H1 (cell line): ENCODE data around the gene DNM2. TPM values are rescaled to one million over a fixed set of nuclear protein-coding genes. Genes with fewer than 3 reads are reported as not detected.

Source experiments
- CTCF ChIA-PET: fragments of 300-600 bp; sonication (Branson Sonifier 250); formaldehyde crosslinking; loops from one replicate; lab custom pipeline; 2021; ENCODE audit not compliant: partially characterized antibody; lab: Charles Lee
- POLR2A ChIA-PET: fragments of 300-600 bp; sonication (Branson Sonifier 250); formaldehyde crosslinking; loops from one replicate; lab custom pipeline; 2021; ENCODE audit warnings: inconsistent platforms; ENCODE audit not compliant: partially characterized antibody; lab: Charles Lee
- DNase-seq, 2 experiments: peaks; one replicate each; pipeline versions ENCODE4 v3.0.0 to v3.0.0-alpha.2; 2010 to 2022; ENCODE audit warnings: low spot score in 2 of 2, low read depth in 1 of 2, mixed read lengths in 1 of 2
- FAIRE-seq: peaks from 2 replicates; lab custom pipeline; 2011; peaks lifted over from hg19 to GRCh38; lab: Jason Lieb, UNC
- H2AFZ ChIP-seq: 2 replicates; pipeline ENCODE4 v1.8.1; 2012; ENCODE audit warnings: low read length, inconsistent platforms
- H2AK5ac ChIP-seq: 2 replicates; pipeline ENCODE4 v1.6.1; 2013; ENCODE audit warnings: low read depth, low read length
- H2BK120ac ChIP-seq: replicated peaks from 2 replicates; pipeline ENCODE3; 2013; ENCODE audit warnings: low read depth, low read length, inconsistent platforms
- H2BK12ac ChIP-seq: 2 replicates; pipeline ENCODE4 v1.6.1; 2013; ENCODE audit warnings: low read depth, low read length
- H2BK15ac ChIP-seq: 2 replicates; pipeline ENCODE4 v1.6.1; 2013; ENCODE audit warnings: low read length
- H2BK20ac ChIP-seq: 2 replicates; pipeline ENCODE4 v1.6.1; 2013; ENCODE audit warnings: low read length
- H2BK5ac ChIP-seq: 2 replicates; pipeline ENCODE4 v1.6.1; 2013; ENCODE audit warnings: low read depth, low read length
- H3K14ac ChIP-seq: 2 replicates; pipeline ENCODE4 v1.6.1; 2013; ENCODE audit warnings: inconsistent platforms; ENCODE audit not compliant: insufficient read length
- H3K18ac ChIP-seq: 2 replicates; pipeline ENCODE4 v1.6.1; 2013; ENCODE audit warnings: low read length; ENCODE audit errors: extremely low read depth
- H3K23ac ChIP-seq: 2 replicates; pipeline ENCODE4 v1.6.1; 2013; ENCODE audit warnings: inconsistent platforms; ENCODE audit not compliant: insufficient read length
- H3K23me2 ChIP-seq: 2 replicates; pipeline ENCODE4 v1.6.1; 2013; ENCODE audit warnings: low read depth, low read length
- H3K27ac ChIP-seq: 2 replicates; pipeline ENCODE4 v1.6.1; 2011; ENCODE audit warnings: low read depth, low read length, inconsistent platforms
- H3K27me3 ChIP-seq, 4 experiments: replicated peaks in 1 of 4; 1 replicate in 1 of 4; 2 replicates in 3 of 4; pipeline versions ENCODE4 v1.6.1 to v1.8.1; 2011 to 2013; ENCODE audit warnings: low read length in 3 of 4, mild to moderate bottlenecking in 3 of 4, inconsistent platforms in 2 of 4, mixed read lengths in 2 of 4, moderate library complexity in 1 of 4; ENCODE audit not compliant: control insufficient read depth in 3 of 4, insufficient read depth in 3 of 4; ENCODE audit errors: extremely low read depth in 1 of 4
- H3K36me3 ChIP-seq, 4 experiments: 2 replicates each; pipeline versions ENCODE4 v1.6.1 to v1.8.1; 2011 to 2013; ENCODE audit warnings: mild to moderate bottlenecking in 4 of 4, low read length in 3 of 4, moderate library complexity in 2 of 4, control low read depth in 1 of 4, inconsistent platforms in 1 of 4; ENCODE audit not compliant: insufficient read depth in 4 of 4, control insufficient read depth in 2 of 4
- H3K4ac ChIP-seq: replicated peaks from 2 replicates; pipeline ENCODE3; 2013; ENCODE audit warnings: low read length, low read depth, mixed read lengths, inconsistent platforms; ENCODE audit not compliant: insufficient read length
- H3K4me1 ChIP-seq, 4 experiments: replicated peaks in 1 of 4; 1 replicate in 1 of 4; 2 replicates in 3 of 4; pipeline versions ENCODE4 v1.6.1 to v1.8.1; 2011 to 2013; ENCODE audit warnings: low read length in 3 of 4, inconsistent platforms in 2 of 4, mixed read lengths in 1 of 4; ENCODE audit not compliant: insufficient read depth in 4 of 4, control insufficient read depth in 3 of 4
- H3K4me2 ChIP-seq, 2 experiments: 2 replicates each; pipeline versions ENCODE4 v1.6.1 to v1.8.1; 2011 to 2013; ENCODE audit warnings: low read depth in 2 of 2, low read length in 2 of 2, control low read depth in 1 of 2, inconsistent platforms in 1 of 2, mild to moderate bottlenecking in 1 of 2; ENCODE audit not compliant: insufficient read depth in 1 of 2
- H3K4me3 ChIP-seq, 4 experiments: fragments of 200-600, 300-600 bp in 1 of 4; sonication (generic), shearing (Covaris generic), sonication (Bioruptor Twin) in 1 of 4; 2 replicates each; pipeline versions ENCODE4 v1.5.1 to v1.8.1; 2011 to 2016; ENCODE audit warnings: low read length in 4 of 4, low read depth in 3 of 4, control low read depth in 2 of 4, inconsistent platforms in 2 of 4, mild to moderate bottlenecking in 2 of 4, mixed read lengths in 1 of 4, moderate library complexity in 1 of 4; ENCODE audit not compliant: insufficient read depth in 2 of 4; ENCODE audit errors: extremely low read depth in 1 of 4
- H3K56ac ChIP-seq: replicated peaks from 2 replicates; pipeline ENCODE3; 2013; ENCODE audit warnings: low read depth, mild to moderate bottlenecking, mixed read lengths, low read length, inconsistent platforms; ENCODE audit not compliant: insufficient read length
- H3K79me1 ChIP-seq: 2 replicates; pipeline ENCODE4 v1.6.1; 2013; ENCODE audit warnings: low read depth, low read length, control low read depth
- H3K79me2 ChIP-seq, 2 experiments: 2 replicates each; pipeline versions ENCODE4 v1.6.1 to v1.8.1; 2012 to 2013; ENCODE audit warnings: low read length in 2 of 2, mild to moderate bottlenecking in 2 of 2, inconsistent platforms in 1 of 2; ENCODE audit not compliant: insufficient read depth in 2 of 2, control insufficient read depth in 1 of 2
- H3K9ac ChIP-seq, 4 experiments: replicated peaks in 1 of 4; 1 replicate in 1 of 4; 2 replicates in 3 of 4; pipeline versions ENCODE4 v1.6.1 to v1.8.1; 2011 to 2013; ENCODE audit warnings: low read depth in 3 of 4, low read length in 3 of 4, control low read depth in 2 of 4, mild to moderate bottlenecking in 2 of 4, moderate library complexity in 2 of 4, inconsistent platforms in 1 of 4; ENCODE audit errors: extremely low read depth in 1 of 4
- H3K9me3 ChIP-seq, 2 experiments: 2 replicates each; pipeline versions ENCODE4 v1.6.1 to v1.8.1; 2012 to 2013; ENCODE audit warnings: mild to moderate bottlenecking in 2 of 2, moderate library complexity in 2 of 2, control low read depth in 1 of 2, inconsistent platforms in 1 of 2, low read depth in 1 of 2, low read length in 1 of 2, mixed read lengths in 1 of 2; ENCODE audit not compliant: insufficient read depth in 2 of 2
- H4K20me1 ChIP-seq, 2 experiments: replicated peaks in 1 of 2; 2 replicates each; pipeline versions ENCODE3 to v1.8.1; 2011 to 2013; ENCODE audit warnings: inconsistent platforms in 2 of 2, low read length in 2 of 2, mild to moderate bottlenecking in 1 of 2; ENCODE audit not compliant: insufficient read depth in 2 of 2, control insufficient read depth in 1 of 2
- H4K5ac ChIP-seq: 2 replicates; pipeline ENCODE4 v1.6.1; 2013; ENCODE audit warnings: low read length, low read depth, mixed read lengths, inconsistent platforms; ENCODE audit not compliant: insufficient read length
- H4K8ac ChIP-seq: 2 replicates; pipeline ENCODE4 v1.8.0; 2013; ENCODE audit warnings: mild to moderate bottlenecking, moderate library complexity, low read length, inconsistent platforms; ENCODE audit not compliant: insufficient read depth; ENCODE audit errors: extremely low read depth
- H4K91ac ChIP-seq: replicated peaks from 2 replicates; pipeline ENCODE3; 2013; ENCODE audit warnings: low read length, mixed read lengths, inconsistent platforms; ENCODE audit not compliant: insufficient read length
- ASH2L ChIP-seq: fragments of 200-600, 300-600 bp; sonication (generic); IDR thresholded peaks from one replicate; pipeline ENCODE4 v1.7.1; 2017; ENCODE audit warnings: low read length
- ATF2 ChIP-seq: IDR thresholded peaks from 2 replicates; pipeline ENCODE4 v1.6.1; 2012; ENCODE audit warnings: low read length, inconsistent platforms
- CTBP2 ChIP-seq: IDR thresholded peaks from 2 replicates; pipeline ENCODE4 v1.7.0; 2011; ENCODE audit warnings: borderline replicate concordance, mild to moderate bottlenecking, moderate library complexity, mixed read lengths, low read length; ENCODE audit not compliant: insufficient read depth, insufficient read length
- E2F6 ChIP-seq: IDR thresholded peaks from 2 replicates; pipeline ENCODE4 v1.6.1; 2012; ENCODE audit warnings: inconsistent platforms
- GABPA ChIP-seq: IDR thresholded peaks from 2 replicates; pipeline ENCODE4 v1.6.1; 2011; ENCODE audit warnings: mild to moderate bottlenecking, low read length, moderate library complexity, borderline replicate concordance; ENCODE audit not compliant: insufficient read depth
- HDAC6 ChIP-seq: IDR thresholded peaks from one replicate; pipeline ENCODE4 v1.7.1; 2012; ENCODE audit warnings: low read depth, mild to moderate bottlenecking, inconsistent platforms, low read length, moderate library complexity
- PHF8 ChIP-seq: fragments of 200-600 bp; sonication (generic); conservative IDR thresholded peaks from 2 replicates; pipeline ENCODE4 v1.7.1; 2012; ENCODE audit warnings: low read depth, mild to moderate bottlenecking, inconsistent platforms, low read length, moderate library complexity
- SRF ChIP-seq: IDR thresholded peaks from 2 replicates; pipeline ENCODE4 v1.6.1; 2011; ENCODE audit warnings: mild to moderate bottlenecking, low read depth, low read length, moderate library complexity
- TAF7 ChIP-seq: optimal IDR thresholded peaks from 2 replicates; pipeline ENCODE3; 2011; ENCODE audit warnings: low read depth, mild to moderate bottlenecking, inconsistent platforms, low read length, moderate library complexity, borderline replicate concordance
- TEAD4 ChIP-seq: IDR thresholded peaks from 2 replicates; pipeline ENCODE4 v1.6.1; 2012; ENCODE audit warnings: low read depth, low read length, inconsistent platforms, mixed read lengths
- YY1 ChIP-seq: IDR thresholded peaks from 2 replicates; pipeline ENCODE4 v1.6.1; 2011; ENCODE audit warnings: low read depth, mild to moderate bottlenecking, low read length
- ZNF274 ChIP-seq: IDR thresholded peaks from 2 replicates; pipeline ENCODE4 v1.7.0; 2012; ENCODE audit warnings: low read length, borderline replicate concordance; ENCODE audit errors: extremely low read depth
- WGBS, 2 experiments: shearing (Covaris generic) in 1 of 2; methylation state at CpG; one replicate each; pipeline versions ENCODE4 v1.1.6 to v1.1.7; 2013 to 2015; ENCODE audit warnings: low lambda C conversion rate in 2 of 2, mixed read lengths in 2 of 2, inconsistent platforms in 1 of 2, low coverage in 1 of 2, missing lambda C conversion rate in 1 of 2; ENCODE audit not compliant: insufficient replicate concordance in 2 of 2, insufficient coverage in 1 of 2, insufficient read length in 1 of 2; ENCODE audit errors: extremely low coverage in 1 of 2, missing lambda C conversion rate in 1 of 2; 5-methylcytosine and 5-hydroxymethylcytosine counted together
- polyA plus RNA-seq, 7 experiments: library from polyadenylated mRNA; depleted of rRNA in 3 of 7; stranded (reverse) in 5 of 7; unstranded in 2 of 7; fragments of >200 nt in 5 of 7; fragments of 200-250 nt in 2 of 7; gene quantifications; 1 replicate in 5 of 7; 2 replicates in 1 of 7; 4 replicates in 1 of 7; pipeline versions ENCODE4 v1.2.1 to v1.2.3, GENCODE V29; 2011 to 2013; ENCODE audit warnings: missing spikeins in 2 of 7, mixed read lengths in 2 of 7
- total RNA-seq: library from RNA; stranded (reverse); fragmentation: NEBNext Ultra II Directional; extraction: Animal tissue kit (Norgen Biotek cat#: 25700); gene quantifications from 2 replicates; pipeline ENCODE4 v1.2.1, GENCODE V29; 2021

Gene DNM2
- total and polyA plus RNA-seq, 2 of the 8 experiments (the other 6 are each of a cell fraction or from before 2014, with no cell fraction given), result 61.9 to 120 TPM

DNA sequence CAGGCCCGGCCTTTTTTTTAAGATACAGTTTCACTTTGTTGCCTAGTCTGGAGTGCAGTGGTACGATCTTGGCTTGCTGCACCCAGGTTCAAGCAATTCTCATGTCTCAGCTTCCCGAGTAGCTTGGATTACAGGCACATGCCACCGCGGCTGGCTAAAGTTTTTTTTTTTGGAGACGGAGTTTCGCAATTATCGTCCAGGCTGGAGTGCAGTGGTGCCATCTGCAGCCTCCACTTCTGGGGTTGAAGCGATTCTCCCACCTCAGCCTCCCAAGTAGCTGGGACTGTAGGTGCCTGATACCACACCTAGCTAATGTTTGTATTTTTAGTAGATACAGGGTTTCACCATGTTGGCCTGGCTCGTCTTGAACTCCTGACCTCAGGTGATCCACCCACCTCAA lies 148.6 kb downstream of the DNM2 start:
- H2BK20ac ChIP-seq, result no peak overlapping the region
- no peaks in the 10 kb centered on the region for H3K79me1 ChIP-seq
- H4K8ac ChIP-seq, result no peak overlapping the region
- no peak overlapping the region for H3K14ac ChIP-seq
- DNase-seq (no peak), FAIRE-seq (no peak)
- H2BK5ac ChIP-seq, result no peak overlapping the region
- no peak overlapping the region for H3K4me2 ChIP-seq
- no peak overlapping the region for H4K91ac ChIP-seq
- no peaks in the 10 kb centered on the region for H3K79me2 ChIP-seq
- H2BK15ac ChIP-seq, result no peak overlapping the region
- no peak overlapping the region for H2BK12ac ChIP-seq
- no peak overlapping the region for H4K5ac ChIP-seq
- H3K4me1 ChIP-seq, result peaks cover 0 to 2% (median 1%) of the 10 kb centered on the region in 4 experiments; a peak in 4 of 7 replicates
- no peaks in the 10 kb centered on the region; a peak in 1 of 7 replicates for H3K27me3 ChIP-seq
- 96% methylated on average over 10 of the region's 10 CpGs; no CpG with 5 or more reads in 1 of the 2 experiments for WGBS, 2 experiments
- H2AFZ ChIP-seq, result no peak overlapping the region
- no peaks in the 10 kb centered on the region for H3K36me3 ChIP-seq
- CTCF ChIA-PET, result interaction anchor here (0.5 to 11.3 kb wide), 4 partner anchors 18 to 66 kb away, joined by 3 to 249 read pairs (median 7); partner anchors contain the start of gene C19orf38
- no peak overlapping the region for H3K23ac ChIP-seq
- H3K23me2 ChIP-seq, result peaks cover 3% of the 10 kb centered on the region; the same call in 1 of the 2 replicates
- H2BK120ac ChIP-seq, result no peak overlapping the region
- no peak overlapping the region for H3K4ac ChIP-seq
- no peak overlapping the region for H3K27ac ChIP-seq
- no peaks in the 10 kb centered on the region for H4K20me1 ChIP-seq
- no peak overlapping the region for H3K4me3 ChIP-seq
- no peaks in the 10 kb centered on the region for H3K9me3 ChIP-seq
- H3K56ac ChIP-seq, result no peak overlapping the region
- no peak overlapping the region for H3K9ac ChIP-seq
- H3K18ac ChIP-seq, result no peak overlapping the region
- no peak overlapping the region for H2AK5ac ChIP-seq
- POLR2A ChIA-PET, result no interaction called here
- TF ChIP-seq GABPA (no peak), HDAC6 (no peak), ASH2L (no peak), YY1 (no peak), ATF2 (no peak), TEAD4 (no peak), E2F6 (no peak), TAF7 (no peak), CTBP2 (no peak), ZNF274 (no peak), PHF8 (no peak), SRF (no peak)
